Loucy (cell line): Measurements from ENCODE around the gene ZRANB1.

Experiments
- H2AFZ ChIP-seq: fragments of 200-600 bp; sonication (generic); 2 replicates; pipeline ENCODE4 v1.6.0; 2016; ENCODE audit warnings: antibody characterized with exemption, mild to moderate bottlenecking, low read length, moderate library complexity
- H3F3A ChIP-seq: fragments of 200-600 bp; 2 replicates; pipeline ENCODE4 v1.6.0; 2016; ENCODE audit warnings: antibody characterized with exemption, low read depth, mild to moderate bottlenecking
- H3K27me3 ChIP-seq: fragments of 200-600 bp; sonication (generic); 2 replicates; pipeline ENCODE4 v1.6.1; 2014; ENCODE audit warnings: low read length, mild to moderate bottlenecking; ENCODE audit not compliant: insufficient read depth, poor library complexity, severe bottlenecking
- H3K36me3 ChIP-seq: fragments of 200-600 bp; sonication (generic); 2 replicates; pipeline ENCODE4 v1.6.1; 2016; ENCODE audit warnings: low read length; ENCODE audit not compliant: insufficient read depth
- H3K4me1 ChIP-seq: fragments of 200-600 bp; sonication (generic); 2 replicates; pipeline ENCODE4 v1.5.1; 2014; ENCODE audit warnings: low read length, mild to moderate bottlenecking; ENCODE audit not compliant: insufficient read depth, poor library complexity, severe bottlenecking
- H3K4me2 ChIP-seq: fragments of 200-600 bp; sonication (generic); 2 replicates; pipeline ENCODE4 v1.6.0; 2014; ENCODE audit warnings: antibody characterized with exemption, low read length, low read depth, mild to moderate bottlenecking; ENCODE audit not compliant: poor library complexity, severe bottlenecking
- H3K4me3 ChIP-seq: fragments of 200-600 bp; sonication (generic); 2 replicates; pipeline ENCODE4 v1.5.1; 2014; ENCODE audit warnings: low read length, mild to moderate bottlenecking, mixed read lengths; ENCODE audit not compliant: poor library complexity, severe bottlenecking
- H3K79me2 ChIP-seq: fragments of 200-600 bp; sonication (generic); 2 replicates; pipeline ENCODE4 v1.6.1; 2014; ENCODE audit warnings: low read length; ENCODE audit not compliant: insufficient read depth
- H3K9ac ChIP-seq: fragments of 200-600 bp; sonication (generic); 2 replicates; pipeline ENCODE4 v1.6.0; 2014; ENCODE audit warnings: mild to moderate bottlenecking, low read depth, low read length, moderate library complexity; ENCODE audit not compliant: poor library complexity, severe bottlenecking
- H3K9me2 ChIP-seq: fragments of 200-600 bp; sonication (generic); replicated peaks from 2 replicates; pipeline ENCODE4 v1.6.1; 2016; ENCODE audit warnings: low read depth, low read length, mixed read lengths
- H3K9me3 ChIP-seq: fragments of 200-600 bp; sonication (generic); 2 replicates; pipeline ENCODE4 v1.6.1; 2014; ENCODE audit warnings: mild to moderate bottlenecking, antibody characterized with exemption, low read length, low read depth; ENCODE audit not compliant: insufficient read depth
- H4K20me1 ChIP-seq: fragments of 200-600 bp; sonication (generic); 2 replicates; pipeline ENCODE4 v1.6.0; 2014; ENCODE audit warnings: antibody characterized with exemption, low read length, mild to moderate bottlenecking; ENCODE audit not compliant: insufficient read depth, poor library complexity, severe bottlenecking
- EZH2phosphoT487 ChIP-seq: fragments of 200-600 bp; IDR thresholded peaks from 2 replicates; pipeline ENCODE4 v1.6.1; 2018; ENCODE audit warnings: antibody characterized with exemption, mild to moderate bottlenecking, moderate library complexity, borderline replicate concordance
- TF ChIP-seq, protein P1 (sequence below): fragments of 200-600 bp; sonication (generic); conservative IDR thresholded peaks from 2 replicates; pipeline ENCODE4 v1.5.1; 2014; ENCODE audit warnings: mild to moderate bottlenecking, antibody characterized with exemption, low read length

The ZRANB1 gene

GRCh38 chr10:125011926-125012705 is 70.2 kb downstream of the ZRANB1 start:
- Histone ChIP-seq H4K20me1 (no peaks in the 10 kb centered on the region), H3K4me1 (no peaks in the 10 kb centered on the region), H3K4me2 (no peak overlapping the region), H3K9ac (no peak overlapping the region), H3K79me2 (no peaks in the 10 kb centered on the region), H3K36me3 (no peaks in the 10 kb centered on the region), H3K4me3 (no peak overlapping the region), H3F3A (no peaks in the 10 kb centered on the region), H3K9me2 (no peaks in the 10 kb centered on the region), H3K27me3 (no peaks in the 10 kb centered on the region), H2AFZ (no peak overlapping the region), H3K9me3 (no peaks in the 10 kb centered on the region)
- TF ChIP-seq, protein P1, sequence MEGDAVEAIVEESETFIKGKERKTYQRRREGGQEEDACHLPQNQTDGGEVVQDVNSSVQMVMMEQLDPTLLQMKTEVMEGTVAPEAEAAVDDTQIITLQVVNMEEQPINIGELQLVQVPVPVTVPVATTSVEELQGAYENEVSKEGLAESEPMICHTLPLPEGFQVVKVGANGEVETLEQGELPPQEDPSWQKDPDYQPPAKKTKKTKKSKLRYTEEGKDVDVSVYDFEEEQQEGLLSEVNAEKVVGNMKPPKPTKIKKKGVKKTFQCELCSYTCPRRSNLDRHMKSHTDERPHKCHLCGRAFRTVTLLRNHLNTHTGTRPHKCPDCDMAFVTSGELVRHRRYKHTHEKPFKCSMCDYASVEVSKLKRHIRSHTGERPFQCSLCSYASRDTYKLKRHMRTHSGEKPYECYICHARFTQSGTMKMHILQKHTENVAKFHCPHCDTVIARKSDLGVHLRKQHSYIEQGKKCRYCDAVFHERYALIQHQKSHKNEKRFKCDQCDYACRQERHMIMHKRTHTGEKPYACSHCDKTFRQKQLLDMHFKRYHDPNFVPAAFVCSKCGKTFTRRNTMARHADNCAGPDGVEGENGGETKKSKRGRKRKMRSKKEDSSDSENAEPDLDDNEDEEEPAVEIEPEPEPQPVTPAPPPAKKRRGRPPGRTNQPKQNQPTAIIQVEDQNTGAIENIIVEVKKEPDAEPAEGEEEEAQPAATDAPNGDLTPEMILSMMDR: no peak
- no peak for TF ChIP-seq EZH2phosphoT487

DNA sequence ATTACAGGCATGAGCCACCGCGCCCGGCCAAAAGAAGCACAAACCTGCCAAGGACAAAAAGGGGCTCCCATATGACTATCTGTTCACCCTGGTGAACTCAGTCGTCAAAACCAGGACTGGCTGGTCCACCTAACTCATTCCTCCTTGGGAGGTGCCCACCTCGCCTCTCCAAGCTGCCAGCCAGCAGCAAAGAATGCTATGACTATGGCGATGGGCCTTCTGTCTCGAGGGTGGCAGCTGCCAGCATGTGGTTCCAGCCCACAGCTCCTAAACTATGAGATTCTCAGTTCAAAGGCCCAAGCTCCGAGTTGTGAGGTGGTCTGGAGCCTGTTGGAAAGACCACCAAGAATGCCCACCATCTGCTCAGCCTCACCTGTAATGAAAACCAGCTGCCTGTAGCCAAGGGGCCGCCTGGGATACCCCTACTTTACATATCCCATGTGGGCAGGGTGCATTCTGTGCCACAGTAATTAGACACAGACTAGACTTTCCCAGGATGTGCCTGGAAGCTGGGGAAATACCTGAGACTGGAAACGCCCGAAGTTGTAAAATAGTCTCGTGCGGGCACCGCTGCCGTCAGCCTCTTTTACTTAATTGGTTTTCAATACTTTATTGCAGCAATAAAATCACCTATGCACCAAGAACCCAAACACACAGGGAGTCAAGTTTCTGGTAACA is 71.1 kb downstream of the ZRANB1 start:
- Histone ChIP-seq H3K9me3 (no peaks in the 10 kb centered on the region), H3K9me2 (no peaks in the 10 kb centered on the region), H3K36me3 (no peaks in the 10 kb centered on the region), H2AFZ (no peak overlapping the region), H3F3A (no peaks in the 10 kb centered on the region), H3K4me1 (no peaks in the 10 kb centered on the region), H3K79me2 (no peaks in the 10 kb centered on the region), H4K20me1 (no peaks in the 10 kb centered on the region), H3K27me3 (no peaks in the 10 kb centered on the region), H3K4me2 (no peak overlapping the region), H3K9ac (no peak overlapping the region), H3K4me3 (no peak overlapping the region)
- no peak for TF ChIP-seq EZH2phosphoT487
- TF ChIP-seq, protein P1: no peak

- Histone ChIP-seq H3K9me3 (no peaks in the 10 kb centered on the region), H3K4me1 (no peaks in the 10 kb centered on the region), H3K4me3 (no peak overlapping the region), H3K27me3 (no peaks in the 10 kb centered on the region), H3K36me3 (no peaks in the 10 kb centered on the region), H3K9ac (no peak overlapping the region), H4K20me1 (no peaks in the 10 kb centered on the region), H2AFZ (no peak overlapping the region), H3K4me2 (no peak overlapping the region), H3K79me2 (no peaks in the 10 kb centered on the region), H3F3A (no peaks in the 10 kb centered on the region), H3K9me2 (no peaks in the 10 kb centered on the region)
- TF ChIP-seq, protein P1: no peak
Measured at GRCh38 chr10:125013529-125013872, 71.6 kb downstream of the ZRANB1 start.
